Heart right ventricle (tissue), 16 donors: ENCODE measurements around the gene CLCF1. TPM values are rescaled to one million over a fixed set of nuclear protein-coding genes. Genes with fewer than 3 reads are reported as not detected.

Experiments used
- ATAC-seq, 8 donors: fragments of 200-7000 bp; cut with Tn5 transposase; one replicate each; pipeline ENCODE4 v1.9.1; 2020; ENCODE audit warnings: mild to moderate bottlenecking in 8 of 8, moderate library complexity in 8 of 8, moderate number of reproducible peaks in 1 of 8
- DNase-seq, 2 donors: peaks; one replicate each; pipeline ENCODE4 v3.0.0-alpha.2; 2020
- H3K27ac ChIP-seq, 10 donors: fragments of 200-600 bp; sonication (generic) in 2 of 10; one replicate each; pipeline versions ENCODE4 v1.5.0 to v1.8.0; 2020 to 2022; ENCODE audit warnings: mild to moderate bottlenecking in 3 of 10
- H3K27me3 ChIP-seq, 7 donors: fragments of 200-600 bp; one replicate each; pipeline ENCODE4 v1.8.0; 2021 to 2022; ENCODE audit warnings: mild to moderate bottlenecking in 2 of 7
- H3K36me3 ChIP-seq, 9 donors: fragments of 200-600 bp; sonication (generic) in 1 of 9; one replicate each; pipeline versions ENCODE4 v1.5.0 to v1.8.0; 2020 to 2022; ENCODE audit warnings: mild to moderate bottlenecking in 2 of 9
- H3K4me1 ChIP-seq, 9 donors: fragments of 200-600 bp; sonication (generic) in 1 of 9; one replicate each; pipeline versions ENCODE4 v1.5.0 to v1.8.0; 2020 to 2022; ENCODE audit warnings: mild to moderate bottlenecking in 4 of 9
- H3K4me3 ChIP-seq, 10 donors: fragments of 200-600 bp; sonication (generic) in 2 of 10; one replicate each; pipeline versions ENCODE4 v1.5.0 to v1.8.0; 2020 to 2022; ENCODE audit warnings: mild to moderate bottlenecking in 7 of 10, moderate library complexity in 2 of 10
- H3K9me3 ChIP-seq, 11 donors: fragments of 200-600 bp in 10 of 11; sonication (generic) in 2 of 11; one replicate each; pipeline versions ENCODE4 v1.5.0 to v1.8.0; 2013 to 2022; ENCODE audit warnings: mild to moderate bottlenecking in 2 of 11, control low read depth in 1 of 11, moderate library complexity in 1 of 11
- WGBS, 2 donors: extraction: QIAGEN DNeasy Blood & Tissue Kit; methylation state at CpG; one replicate each; pipeline ENCODE4 v1.1.7; 2013; ENCODE audit warnings: inconsistent platforms in 1 of 2; 5-methylcytosine and 5-hydroxymethylcytosine counted together
- intact Hi-C, 10 donors: fragments of 100-400 bp; cut with DNase I; formaldehyde crosslinking; loops; one replicate each; pipeline versions ENCODE4 v1.11.1 to v1.14.2; 2022
- polyA plus RNA-seq, 2 donors: library from polyadenylated mRNA; stranded (reverse); fragments of 200-250 nt; gene quantifications; one replicate each; pipeline ENCODE4 v1.2.3, GENCODE V29; 2013
- total RNA-seq, 10 donors: library from RNA; stranded (reverse); fragmentation: NEBNext Ultra II Directional in 3 of 10; extraction: Animal tissue kit (Norgen Biotek cat#: 25700) in 3 of 10; gene quantifications; one replicate each; pipeline versions ENCODE4 v1.2.1 to v1.2.4, GENCODE V29; 2021 to 2023
- TF ChIP-seq, protein P1 (sequence below), 9 donors: fragments of 200-600 bp; sonication (generic) in 2 of 9; IDR thresholded peaks; one replicate each; pipeline versions ENCODE4 v1.5.0 to v1.8.0; 2021 to 2022; ENCODE audit warnings: antibody characterized with exemption in 9 of 9, mild to moderate bottlenecking in 5 of 9, moderate library complexity in 1 of 9
- donor health status: Arrhythmogenic right ventricular cardiomyopathy.
- donor health status: ischemic (EF 13 %, LVEDD 7.1; RV severe dilation, severe dysfunction).
- donor health status: healthy with polysubstance abuse.
- donor health status: DM: no; HTN: yes; CAD: no.
- donor health status: DM: no; HTN: no; CAD: no.
- donor health status: ischemic (EF 25% LVEDD 6.9; RV normal size, moderate dysfunction).
- donor health status: ischemic (EF 25% LVEDD 5.7; RV mildly dilated, moderate dysfunction).
- donor health status: healthy.
- donor health status: DM: yes; HTN: yes; CAD: no.
- donor health status: Ischemic cardiomyopathy.
- donor health status: ischemic (EF 35%, LVEDD 5.7; RV mildly dilated, moderate dysfunction).
- donor health status: nonischemic (EF 11% LVEDD 7.7; RV severe dilation, severe dysfunction).
- donor health status: DM: yes; HTN: yes; CAD: no.
- donor health status: PGD.
- donor health status: ischemic (EF 29% LVEDD 5.4; RV normal size, mild dysfunction).
- donor health status: nonischemic (EF 23%, LVEDD 6.1; RV moderate dilation, normal function).

Gene CLCF1
- total and polyA plus RNA-seq, 12 donors, result 0.31 to 12.3 (median 1.2) TPM

DNA sequence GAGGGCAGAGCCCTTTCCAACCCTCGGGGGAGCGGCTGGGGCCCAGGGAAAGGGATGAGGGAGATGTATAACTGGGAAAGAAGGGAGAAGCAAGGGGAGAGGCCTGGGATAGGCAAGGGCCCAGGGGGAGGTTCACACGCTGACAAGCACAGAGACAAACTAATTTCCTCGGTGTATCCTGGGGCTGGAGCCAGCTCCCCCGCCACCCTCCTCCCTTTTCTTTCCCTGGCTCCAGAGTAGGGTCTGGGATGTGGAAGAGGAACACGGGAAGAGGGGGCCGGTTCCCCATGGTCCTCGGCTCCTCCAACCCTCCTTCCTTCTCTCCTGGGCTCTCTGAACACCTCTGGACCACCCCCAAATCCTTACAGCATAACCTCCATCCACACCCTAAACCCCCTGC lies 6.9 kb downstream of the CLCF1 start:
- DNase-seq (no peak), ATAC-seq (peak in 5 of 8 donors; percentile 13 to 43 (median 37))
- WGBS, 2 donors, result 27 to 32% methylated on average over 8 of the region's 8 CpGs
- Histone ChIP-seq H3K9me3 (no peaks in the 10 kb centered on the region), H3K4me3 (no peak overlapping the region), H3K4me1 (peaks cover 10 to 64% (median 29%) of the 10 kb centered on the region in 9 donors), H3K36me3 (peaks cover 0 to 21% (median 0%) of the 10 kb centered on the region in 9 donors), H3K27me3 (no peaks in the 10 kb centered on the region), H3K27ac (peak overlapping the region in 3 of 10 donors; percentile 20 to 31 (median 24))
- TF ChIP-seq, protein P1, sequence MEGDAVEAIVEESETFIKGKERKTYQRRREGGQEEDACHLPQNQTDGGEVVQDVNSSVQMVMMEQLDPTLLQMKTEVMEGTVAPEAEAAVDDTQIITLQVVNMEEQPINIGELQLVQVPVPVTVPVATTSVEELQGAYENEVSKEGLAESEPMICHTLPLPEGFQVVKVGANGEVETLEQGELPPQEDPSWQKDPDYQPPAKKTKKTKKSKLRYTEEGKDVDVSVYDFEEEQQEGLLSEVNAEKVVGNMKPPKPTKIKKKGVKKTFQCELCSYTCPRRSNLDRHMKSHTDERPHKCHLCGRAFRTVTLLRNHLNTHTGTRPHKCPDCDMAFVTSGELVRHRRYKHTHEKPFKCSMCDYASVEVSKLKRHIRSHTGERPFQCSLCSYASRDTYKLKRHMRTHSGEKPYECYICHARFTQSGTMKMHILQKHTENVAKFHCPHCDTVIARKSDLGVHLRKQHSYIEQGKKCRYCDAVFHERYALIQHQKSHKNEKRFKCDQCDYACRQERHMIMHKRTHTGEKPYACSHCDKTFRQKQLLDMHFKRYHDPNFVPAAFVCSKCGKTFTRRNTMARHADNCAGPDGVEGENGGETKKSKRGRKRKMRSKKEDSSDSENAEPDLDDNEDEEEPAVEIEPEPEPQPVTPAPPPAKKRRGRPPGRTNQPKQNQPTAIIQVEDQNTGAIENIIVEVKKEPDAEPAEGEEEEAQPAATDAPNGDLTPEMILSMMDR (IDR thresholded peaks at IDR 0.05), result no peak
- intact Hi-C loops, result no loop called here

DNA sequence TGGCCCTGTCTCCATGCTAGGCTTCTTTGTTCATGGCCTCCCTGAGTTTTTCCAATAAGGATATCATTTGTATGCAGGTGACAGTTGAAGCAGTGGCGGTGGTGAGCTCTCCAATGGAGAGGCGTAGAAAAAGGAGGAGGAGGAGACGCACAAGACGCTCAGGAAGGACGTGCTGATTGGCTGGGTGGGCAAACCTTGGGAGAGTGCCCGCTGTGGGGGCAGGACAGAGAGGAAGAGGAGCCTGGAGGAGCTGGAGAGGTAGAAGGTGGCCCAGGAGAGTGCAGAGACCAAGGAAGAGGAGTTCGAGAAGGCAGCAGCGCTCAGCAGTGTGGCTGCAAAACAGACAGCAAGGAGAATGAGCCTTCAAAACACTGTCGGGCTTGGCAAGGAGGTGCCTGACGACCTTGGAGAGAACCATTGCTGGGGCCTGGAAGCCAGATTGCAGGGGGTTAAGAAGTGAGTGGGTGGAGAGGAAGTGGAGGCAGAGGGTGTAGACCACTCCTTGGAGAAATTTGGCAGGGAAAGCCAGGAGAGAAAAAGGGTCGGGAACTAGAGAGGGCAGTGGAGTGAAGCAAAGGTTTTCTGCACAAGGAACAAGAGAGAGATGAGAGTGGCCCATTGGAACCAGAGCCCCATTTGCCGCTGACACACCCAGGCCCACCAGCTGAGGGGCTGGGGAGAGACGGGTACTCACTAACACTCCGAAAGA lies 7.5 kb downstream of the CLCF1 start:
- peak overlapping the region in 3 of 10 donors; percentile 20 to 31 (median 24) for H3K27ac ChIP-seq

GRCh38 chr11:67364783-67365722 lies 8.3 kb downstream of the CLCF1 start:
- peaks cover 10 to 49% (median 25%) of the 10 kb centered on the region in 9 donors for H3K4me1 ChIP-seq
- intact Hi-C loops, result no loop called here
- 90 to 93% methylated on average over 24 of the region's 24 CpGs for WGBS, 2 donors
- no peaks in the 10 kb centered on the region for H3K9me3 ChIP-seq
- H3K36me3 ChIP-seq, result peaks cover 0 to 21% (median 0%) of the 10 kb centered on the region in 9 donors
- DNase-seq (no peak), ATAC-seq (no peak)
- TF ChIP-seq, protein P1 (IDR thresholded peaks at IDR 0.05), result no peak
- H3K27me3 ChIP-seq, result no peaks in the 10 kb centered on the region
- H3K4me3 ChIP-seq, result no peak overlapping the region
- H3K27ac ChIP-seq, result no peak overlapping the region

More for the DNA sequence above, 7.5 kb downstream of the CLCF1 start:
- Histone ChIP-seq H3K4me1 (peaks cover 10 to 57% (median 25%) of the 10 kb centered on the region in 9 donors), H3K27me3 (no peaks in the 10 kb centered on the region), H3K36me3 (peaks cover 0 to 21% (median 0%) of the 10 kb centered on the region in 9 donors), H3K4me3 (no peak overlapping the region), H3K9me3 (no peaks in the 10 kb centered on the region)
- TF ChIP-seq, protein P1 (IDR thresholded peaks at IDR 0.05), result no peak
- ATAC-seq (peak in 1 of 8 donors; percentile 15), DNase-seq (no peak)
- 65 to 67% methylated on average over 14 of the region's 14 CpGs for WGBS, 2 donors
- intact Hi-C loops, result no loop called here

DNA sequence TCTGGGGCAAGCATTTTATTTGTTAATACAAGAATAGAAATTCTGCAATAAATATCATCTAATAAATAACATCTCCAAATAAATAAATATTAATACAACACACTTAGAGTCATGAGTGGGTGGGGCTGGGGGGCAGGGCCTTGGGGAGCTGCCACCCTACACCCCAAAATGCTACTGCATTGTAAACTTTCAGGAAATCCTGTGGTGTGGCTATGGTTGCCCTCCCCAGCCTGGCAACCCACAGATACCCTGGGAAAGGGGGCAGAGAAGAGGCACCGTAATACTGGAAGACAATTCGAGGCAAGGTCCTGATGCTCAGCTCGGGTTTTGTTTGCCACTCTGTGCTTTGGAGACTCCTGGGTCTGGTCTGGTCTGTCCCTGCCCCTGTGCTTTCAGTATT lies 9.2 kb downstream of the CLCF1 start:
- H3K9me3 ChIP-seq, result no peaks in the 10 kb centered on the region
- H3K36me3 ChIP-seq, result peaks cover 0 to 21% (median 0%) of the 10 kb centered on the region in 9 donors
- intact Hi-C loops, result no loop called here
- TF ChIP-seq, protein P1 (IDR thresholded peaks at IDR 0.05), result no peak
- no peak overlapping the region for H3K27ac ChIP-seq
- H3K4me3 ChIP-seq, result no peak overlapping the region
- H3K4me1 ChIP-seq, result peaks cover 10 to 40% (median 25%) of the 10 kb centered on the region in 9 donors
- no peak for DNase-seq
- no peaks in the 10 kb centered on the region for H3K27me3 ChIP-seq
- 92 to 100% methylated on average over 3 of the region's 3 CpGs for WGBS, 2 donors
- no peak for ATAC-seq
